HFF-Myc (cell line): ENCODE data around the gene CYB5R4.
"Not testable (repeated sequence)": the region's sequence is repeated elsewhere in the genome, so short reads cannot be mapped to it uniquely, and the experiment has no call there.

ENCODE experiments used
- DNase-seq: peaks from one replicate; pipeline ENCODE4 v3.0.0-alpha.2; 2011; ENCODE audit warnings: low read depth; ENCODE audit errors: extremely low read depth
- H3K4me3 ChIP-seq: replicated peaks from 2 replicates; pipeline ENCODE4 v1.5.1; 2011; ENCODE audit warnings: low read depth, mild to moderate bottlenecking, control low read depth, low read length
- TF ChIP-seq, protein P1 (sequence below): IDR thresholded peaks from 2 replicates; pipeline ENCODE4 v1.5.1; 2012; ENCODE audit warnings: mild to moderate bottlenecking, low read depth, low read length, control low read depth; ENCODE audit errors: missing control alignments

Gene CYB5R4

DNA sequence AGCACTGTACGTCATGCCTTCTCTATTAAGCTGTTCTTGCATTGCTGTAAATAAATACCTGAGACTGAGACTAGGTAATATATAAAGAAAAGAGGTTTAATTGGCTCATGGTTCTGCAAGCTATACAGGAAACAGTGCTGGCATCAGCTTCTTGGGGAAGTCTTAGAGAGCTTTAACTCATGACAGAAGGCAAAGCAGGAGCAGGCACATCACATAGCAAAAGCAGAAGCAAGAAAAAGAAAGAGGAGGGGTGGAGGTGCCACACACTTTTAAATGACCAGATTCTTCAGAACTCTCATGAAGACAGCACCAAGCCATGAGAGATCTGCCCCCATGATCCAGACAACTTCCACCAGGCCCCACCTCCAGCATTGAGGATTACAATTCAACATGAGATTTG lies 30.1 kb downstream of the CYB5R4 start:
- no peak overlapping the region for H3K4me3 ChIP-seq
- DNase-seq: no peak
- TF ChIP-seq, protein P1, sequence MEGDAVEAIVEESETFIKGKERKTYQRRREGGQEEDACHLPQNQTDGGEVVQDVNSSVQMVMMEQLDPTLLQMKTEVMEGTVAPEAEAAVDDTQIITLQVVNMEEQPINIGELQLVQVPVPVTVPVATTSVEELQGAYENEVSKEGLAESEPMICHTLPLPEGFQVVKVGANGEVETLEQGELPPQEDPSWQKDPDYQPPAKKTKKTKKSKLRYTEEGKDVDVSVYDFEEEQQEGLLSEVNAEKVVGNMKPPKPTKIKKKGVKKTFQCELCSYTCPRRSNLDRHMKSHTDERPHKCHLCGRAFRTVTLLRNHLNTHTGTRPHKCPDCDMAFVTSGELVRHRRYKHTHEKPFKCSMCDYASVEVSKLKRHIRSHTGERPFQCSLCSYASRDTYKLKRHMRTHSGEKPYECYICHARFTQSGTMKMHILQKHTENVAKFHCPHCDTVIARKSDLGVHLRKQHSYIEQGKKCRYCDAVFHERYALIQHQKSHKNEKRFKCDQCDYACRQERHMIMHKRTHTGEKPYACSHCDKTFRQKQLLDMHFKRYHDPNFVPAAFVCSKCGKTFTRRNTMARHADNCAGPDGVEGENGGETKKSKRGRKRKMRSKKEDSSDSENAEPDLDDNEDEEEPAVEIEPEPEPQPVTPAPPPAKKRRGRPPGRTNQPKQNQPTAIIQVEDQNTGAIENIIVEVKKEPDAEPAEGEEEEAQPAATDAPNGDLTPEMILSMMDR: no peak

DNA sequence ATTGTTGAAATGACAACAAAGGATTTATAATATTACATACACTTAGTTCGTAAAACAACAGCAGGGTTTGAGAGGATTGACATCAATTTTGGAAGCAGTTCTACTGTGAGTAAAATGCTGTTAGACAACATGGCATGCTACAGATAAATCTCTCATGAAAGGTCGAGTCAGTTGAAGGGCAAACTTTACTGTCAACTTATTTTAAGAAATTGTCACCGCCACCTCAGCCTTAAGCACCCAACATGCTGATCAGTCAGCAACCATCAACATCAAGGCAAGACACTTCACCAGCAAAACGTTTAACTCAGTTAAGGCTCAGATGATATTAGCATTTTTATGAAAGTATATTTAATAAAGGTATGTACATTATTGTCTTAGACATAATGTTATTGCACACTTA lies 31.0 kb downstream of the CYB5R4 start:
- TF ChIP-seq, protein P1: no peak
- H3K4me3 ChIP-seq: no peak overlapping the region
- DNase-seq: no peak

DNA sequence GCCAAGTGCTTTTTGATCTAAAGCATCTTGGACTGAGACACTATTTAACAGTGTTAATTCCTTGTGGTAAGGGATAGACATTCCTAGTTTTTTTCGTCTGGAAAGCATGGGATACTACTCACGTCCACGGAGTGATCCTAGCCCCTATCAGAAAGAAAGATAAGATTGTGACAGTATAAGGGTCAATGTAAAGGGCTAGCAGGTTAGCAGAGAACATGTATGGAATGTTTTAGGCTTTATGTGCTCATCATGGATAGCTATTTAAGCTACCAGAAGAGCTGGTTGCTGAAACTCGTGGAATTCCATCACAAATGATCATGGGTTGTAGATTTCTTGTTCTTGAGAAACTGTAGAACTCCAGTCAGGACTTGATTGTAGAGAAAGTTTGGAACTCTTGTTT lies 32.1 kb downstream of the CYB5R4 start:
- H3K4me3 ChIP-seq: no peak overlapping the region
- TF ChIP-seq, protein P1: no peak
- DNase-seq: no peak

DNA sequence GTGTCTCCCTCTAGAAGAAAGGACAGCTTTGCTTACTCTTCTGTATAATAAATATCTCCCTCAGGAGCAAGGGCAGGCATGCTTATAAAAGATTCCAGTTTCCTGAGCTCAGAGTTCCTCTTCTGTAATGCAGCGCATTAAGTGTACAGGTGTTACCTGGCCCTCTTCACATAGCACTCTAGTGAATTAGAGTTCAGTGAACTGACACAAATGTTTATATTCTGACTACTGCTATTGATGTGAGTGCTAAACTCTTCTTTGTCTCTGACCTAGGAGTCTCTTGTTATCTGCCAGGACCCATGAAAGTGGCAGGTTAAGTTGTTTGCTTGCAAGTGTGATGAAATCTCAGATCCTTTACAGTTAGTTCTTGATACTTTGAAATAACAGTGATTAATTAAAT lies 33.5 kb downstream of the CYB5R4 start:
- TF ChIP-seq, protein P1: no peak
- no peak overlapping the region for H3K4me3 ChIP-seq
- DNase-seq: no peak

DNA sequence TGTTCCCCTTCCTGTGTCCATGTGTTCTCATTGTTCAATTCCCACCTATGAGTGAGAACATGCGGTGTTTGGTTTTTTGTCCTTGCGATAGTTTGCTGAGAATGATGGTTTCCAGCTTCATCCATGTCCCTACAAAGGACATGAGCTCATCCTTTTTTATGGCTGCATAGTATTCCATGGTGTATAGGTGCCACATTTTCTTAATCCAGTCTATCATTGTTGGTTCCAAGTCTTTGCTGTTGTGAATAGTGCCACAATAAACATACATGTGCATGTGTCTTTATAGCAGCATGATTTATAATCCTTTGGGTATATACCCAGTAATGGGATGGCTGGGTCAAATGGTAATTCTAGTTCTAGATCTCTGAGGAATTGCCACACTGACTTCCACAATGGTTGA lies 37.6 kb downstream of the CYB5R4 start:
- H3K4me3 ChIP-seq, DNase-seq: not testable (repeated sequence)

DNA sequence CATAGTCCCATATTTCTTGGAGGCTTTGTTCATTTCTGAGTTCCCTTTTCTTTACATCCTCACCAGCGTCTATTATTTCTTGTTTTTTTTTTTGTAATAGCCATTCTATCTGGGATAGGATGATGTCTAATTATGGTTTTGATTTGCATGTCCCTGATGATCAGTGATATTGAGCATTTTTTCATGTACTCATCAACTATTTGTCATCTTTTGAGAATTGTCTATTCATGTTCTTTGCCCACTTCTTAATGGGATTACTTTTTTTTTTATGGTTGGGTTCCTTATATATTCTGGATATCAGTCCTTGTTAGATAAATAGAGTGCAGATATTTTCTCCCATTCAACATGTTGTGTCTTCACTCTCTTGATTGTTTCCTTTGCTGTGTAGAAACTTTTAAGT lies 42.1 kb downstream of the CYB5R4 start:
- H3K4me3 ChIP-seq: no peak overlapping the region
- TF ChIP-seq, protein P1: no peak
- DNase-seq: no peak

DNA sequence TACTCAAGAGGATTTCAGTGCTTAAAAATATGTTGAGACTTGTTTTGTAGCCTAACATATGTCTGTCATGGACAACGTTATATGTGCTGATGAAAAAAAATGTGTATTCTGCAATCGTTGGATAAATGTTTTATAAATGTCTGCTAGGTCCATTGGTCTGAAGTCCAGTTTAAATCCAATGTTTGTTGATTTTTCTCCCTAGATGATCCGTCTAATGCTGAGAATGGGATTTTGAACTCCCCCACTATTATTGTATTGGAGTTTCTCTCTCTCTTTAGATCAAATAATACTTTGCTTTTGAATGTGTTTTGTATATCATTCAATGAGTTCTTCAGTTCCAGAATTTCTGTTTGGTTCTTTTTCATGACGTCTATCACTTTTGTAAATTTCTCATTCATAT lies 44.9 kb downstream of the CYB5R4 start:
- TF ChIP-seq, protein P1: no peak
- no peak overlapping the region for H3K4me3 ChIP-seq
- DNase-seq: no peak
